Esophagus muscularis mucosa (tissue), 3 donors: ENCODE results near the gene FAHD2A.
"Not testable (repeated sequence)": the region's sequence is repeated elsewhere in the genome, so short reads cannot be mapped to it uniquely, and the experiment has no call there.

ENCODE experiments used
- POLR2AphosphoS5 ChIP-seq, 2 donors: sonication (generic); formaldehyde crosslinking; IDR thresholded peaks; one replicate each; pipeline ENCODE4 v1.6.1; 2017; ENCODE audit warnings: antibody characterized with exemption in 2 of 2
- TF ChIP-seq, protein P1 (sequence below), 3 experiments: fragments of 200-600 bp in 2 of 3; fragments of 450-650 bp in 1 of 3; sonication (generic) in 2 of 3; IDR thresholded peaks; one replicate each; pipeline ENCODE4 v1.5.1; 2017 to 2019; ENCODE audit warnings: antibody characterized with exemption in 3 of 3, mild to moderate bottlenecking in 2 of 3, moderate library complexity in 1 of 3

DNA sequence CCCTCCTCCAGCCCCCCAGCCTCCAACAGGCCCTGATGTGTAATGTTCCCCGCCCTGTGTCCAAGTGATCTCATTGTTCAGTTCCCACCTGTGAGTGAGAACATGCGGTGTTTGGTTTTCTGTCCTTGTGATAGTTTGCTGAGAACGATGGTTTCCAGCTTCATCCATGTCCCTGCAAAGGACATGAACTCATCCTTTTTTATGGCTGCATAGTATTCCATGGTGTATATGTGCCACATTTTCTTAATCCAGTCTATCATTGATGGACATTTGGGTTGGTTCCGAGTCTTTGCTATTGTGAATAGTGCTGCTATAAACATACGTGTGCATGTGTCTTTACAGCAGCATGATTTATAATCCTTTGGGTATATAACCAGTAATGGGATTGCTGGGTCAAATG, 47.0 kb upstream of the FAHD2A start:
- TF ChIP-seq POLR2AphosphoS5 (IDR thresholded peaks at IDR 0.05), result not testable (repeated sequence)
- TF ChIP-seq, protein P1, sequence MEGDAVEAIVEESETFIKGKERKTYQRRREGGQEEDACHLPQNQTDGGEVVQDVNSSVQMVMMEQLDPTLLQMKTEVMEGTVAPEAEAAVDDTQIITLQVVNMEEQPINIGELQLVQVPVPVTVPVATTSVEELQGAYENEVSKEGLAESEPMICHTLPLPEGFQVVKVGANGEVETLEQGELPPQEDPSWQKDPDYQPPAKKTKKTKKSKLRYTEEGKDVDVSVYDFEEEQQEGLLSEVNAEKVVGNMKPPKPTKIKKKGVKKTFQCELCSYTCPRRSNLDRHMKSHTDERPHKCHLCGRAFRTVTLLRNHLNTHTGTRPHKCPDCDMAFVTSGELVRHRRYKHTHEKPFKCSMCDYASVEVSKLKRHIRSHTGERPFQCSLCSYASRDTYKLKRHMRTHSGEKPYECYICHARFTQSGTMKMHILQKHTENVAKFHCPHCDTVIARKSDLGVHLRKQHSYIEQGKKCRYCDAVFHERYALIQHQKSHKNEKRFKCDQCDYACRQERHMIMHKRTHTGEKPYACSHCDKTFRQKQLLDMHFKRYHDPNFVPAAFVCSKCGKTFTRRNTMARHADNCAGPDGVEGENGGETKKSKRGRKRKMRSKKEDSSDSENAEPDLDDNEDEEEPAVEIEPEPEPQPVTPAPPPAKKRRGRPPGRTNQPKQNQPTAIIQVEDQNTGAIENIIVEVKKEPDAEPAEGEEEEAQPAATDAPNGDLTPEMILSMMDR (IDR thresholded peaks at IDR 0.05), result not testable (repeated sequence)
